Liver (tissue), 3 donors: ENCODE measurements around the gene ACTL8.

ENCODE experiments used
- CTCF ChIP-seq: fragments of 150-350 bp; IDR thresholded peaks from 2 replicates; pipeline ENCODE4 v1.5.1; 2017; ENCODE audit warnings: improper control_type of control experiment, low read depth, low read length; ENCODE audit not compliant: missing input control
- EGR1 ChIP-seq, 2 donors: IDR thresholded peaks; 2 replicates each; pipeline ENCODE4 v1.6.1; 2016 to 2018; ENCODE audit warnings: antibody characterized with exemption in 2 of 2, low read depth in 2 of 2
- FOXA1 ChIP-seq: IDR thresholded peaks from 2 replicates; pipeline ENCODE4 v1.6.1; 2016; ENCODE audit warnings: antibody characterized with exemption
- FOXA2 ChIP-seq: IDR thresholded peaks from 2 replicates; pipeline ENCODE4 v1.6.1; 2016; ENCODE audit warnings: antibody characterized with exemption
- GABPA ChIP-seq, 2 donors: IDR thresholded peaks in 1 of 2; conservative IDR thresholded peaks in 1 of 2; 2 replicates each; pipeline ENCODE4 v1.6.1; 2016; ENCODE audit warnings: antibody characterized with exemption in 2 of 2, mild to moderate bottlenecking in 1 of 2, moderate library complexity in 1 of 2
- JUND ChIP-seq, 2 donors: IDR thresholded peaks; 2 replicates each; pipeline ENCODE4 v1.6.1; 2016; ENCODE audit warnings: antibody characterized with exemption in 2 of 2
- MAX ChIP-seq: IDR thresholded peaks from 2 replicates; pipeline ENCODE4 v1.6.1; 2016; ENCODE audit warnings: antibody characterized with exemption
- SP1 ChIP-seq: IDR thresholded peaks from 2 replicates; pipeline ENCODE4 v1.6.1; 2018; ENCODE audit warnings: antibody characterized with exemption, mild to moderate bottlenecking
- TAF1 ChIP-seq: conservative IDR thresholded peaks from 2 replicates; pipeline ENCODE4 v1.6.1; 2016; ENCODE audit warnings: antibody characterized with exemption, mild to moderate bottlenecking
- YY1 ChIP-seq: IDR thresholded peaks from 2 replicates; pipeline ENCODE4 v1.6.1; 2016; ENCODE audit warnings: antibody characterized with exemption, mild to moderate bottlenecking
- ZBTB33 ChIP-seq: IDR thresholded peaks from 2 replicates; pipeline ENCODE4 v1.6.1; 2016; ENCODE audit warnings: antibody characterized with exemption
- donor health status: healthy.
- donor health status: healthy.

- no peak for TF ChIP-seq MAX
- no peak for TF ChIP-seq CTCF
- no peak for TF ChIP-seq JUND (IDR thresholded peaks at IDR 0.05)
- TF ChIP-seq TAF1: no peak
- no peak for TF ChIP-seq GABPA (IDR thresholded peaks at IDR 0.05 in 1 of 2, conservative IDR thresholded peaks at IDR 0.05 in 1 of 2)
- no peak for TF ChIP-seq SP1
- no peak for TF ChIP-seq EGR1 (IDR thresholded peaks at IDR 0.05; ENCODE audit: low read depth in 2 of 2)
- TF ChIP-seq YY1: no peak
- TF ChIP-seq FOXA2: no peak
- no peak for TF ChIP-seq FOXA1
- no peak for TF ChIP-seq ZBTB33
These were observed 74.4 kb downstream of the ACTL8 start for GRCh38 chr1:17829579-17829978.
